UCSD-AML1 (cell line): ENCODE data around the gene SERPINB11.
"Not testable (repeated sequence)": the region's sequence is repeated elsewhere in the genome, so short reads cannot be mapped to it uniquely, and the experiment has no call there.

Source experiments
- DNase-seq: peaks from one replicate; lab custom pipeline; 2025; ENCODE audit not compliant: unreplicated experiment; lab: John Stamatoyannopoulos, UW

SERPINB11 gene

GRCh38 chr18:63702660-63703059, at the start of gene SERPINB11:
TSS of gene SERPINB11 (plus strand) at chr18:63702960. CDS start at chr18:63710194, 7,234 bp downstream.
- DNase-seq, result no peak

- not testable (repeated sequence) for DNase-seq
Observed at GRCh38 chr18:63658920-63659319, 43.8 kb upstream of the SERPINB11 start.

GRCh38 chr18:63661750-63662149, 41.0 kb upstream of the SERPINB11 start, which contains the start of gene SERPINB3:
TSS of gene SERPINB3 (minus strand) at chr18:63661893. CDS start at chr18:63661216, 677 bp downstream.
- DNase-seq, result not testable (repeated sequence)

- no peak for DNase-seq
Observed at GRCh38 chr18:63664571-63664970, 38.2 kb upstream of the SERPINB11 start.

GRCh38 chr18:63676526-63677323, 26.0 kb upstream of the SERPINB11 start:
- no peak for DNase-seq

GRCh38 chr18:63677500-63678225, 25.1 kb upstream of the SERPINB11 start:
- DNase-seq, result no peak

GRCh38 chr18:63679820-63680606, 22.7 kb upstream of the SERPINB11 start:
- no peak for DNase-seq

GRCh38 chr18:63681449-63682340, 21.1 kb upstream of the SERPINB11 start:
- DNase-seq, result no peak

- DNase-seq, result no peak
Observed at GRCh38 chr18:63683152-63683551, 19.6 kb upstream of the SERPINB11 start.

GRCh38 chr18:63683890-63684289, 18.9 kb upstream of the SERPINB11 start:
- DNase-seq, result no peak

- DNase-seq, result no peak
Observed at GRCh38 chr18:63684718-63685117, 18.0 kb upstream of the SERPINB11 start.

GRCh38 chr18:63686871-63687270, 15.9 kb upstream of the SERPINB11 start:
- DNase-seq, result no peak

- no peak for DNase-seq
Observed at GRCh38 chr18:63689064-63689463, 13.7 kb upstream of the SERPINB11 start.

- no peak for DNase-seq
Observed at GRCh38 chr18:63697097-63697660, 5.6 kb upstream of the SERPINB11 start.

- no peak for DNase-seq
Observed at GRCh38 chr18:63700501-63700900, 2.3 kb upstream of the SERPINB11 start.

GRCh38 chr18:63701952-63702351, 808 bp upstream of the SERPINB11 start:
- DNase-seq, result no peak

- DNase-seq, result no peak
Observed at GRCh38 chr18:63705401-63705800, 2.6 kb downstream of the SERPINB11 start.

- DNase-seq, result no peak
Observed at GRCh38 chr18:63707816-63708215, 5.1 kb downstream of the SERPINB11 start.

- no peak for DNase-seq
Observed at GRCh38 chr18:63708650-63709049, 5.9 kb downstream of the SERPINB11 start.
